ENCODE measurements around the gene CNTN5. TPM values are rescaled to one million over a fixed set of nuclear protein-coding genes. Genes with fewer than 3 reads are reported as not detected.

The CNTN5 gene
- total and polyA plus RNA-seq, 10 of the 15 experiments (the other 5 are each of a cell fraction or from before 2014, with no cell fraction given), result 0.01 TPM; not detected in 9

DNA sequence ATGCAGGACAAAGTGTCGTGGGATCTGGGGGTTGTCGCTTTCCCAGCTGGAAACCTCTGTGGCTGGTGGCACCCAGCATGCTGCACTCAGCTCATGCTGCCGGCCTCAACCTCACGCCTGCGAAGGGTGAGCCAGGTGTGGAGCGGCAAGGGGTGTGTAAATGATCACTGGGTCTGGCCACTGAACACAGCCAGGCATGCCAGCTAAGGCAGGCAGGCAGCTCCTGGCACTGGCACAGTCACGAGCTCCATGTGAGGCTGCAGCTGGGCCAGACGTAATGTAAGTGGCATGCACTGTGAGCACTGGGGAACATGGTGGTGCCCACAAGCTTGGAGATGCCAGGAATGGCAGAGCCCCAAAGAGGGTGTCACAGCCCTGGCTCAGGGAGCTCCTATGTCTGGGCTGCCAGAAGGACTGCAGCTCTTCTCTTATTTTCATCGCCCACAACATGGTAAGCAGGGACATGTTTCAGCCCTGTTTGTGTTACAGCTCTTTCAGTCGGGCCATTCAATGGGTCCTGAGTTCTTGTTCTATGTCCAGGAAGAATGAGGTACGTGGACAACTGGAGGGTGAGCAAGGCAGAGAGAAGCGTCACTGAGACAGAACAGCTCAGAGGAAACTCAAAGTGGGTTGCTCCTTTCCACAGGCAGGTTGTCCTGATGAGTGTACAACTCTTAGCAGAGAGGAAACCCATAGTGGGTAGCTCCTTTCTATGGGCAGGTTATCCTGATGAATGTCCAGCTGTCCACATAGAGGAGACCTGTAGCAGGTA lies 403.8 kb downstream of the CNTN5 start (continued):
- TF ChIP-seq, protein P1, sequence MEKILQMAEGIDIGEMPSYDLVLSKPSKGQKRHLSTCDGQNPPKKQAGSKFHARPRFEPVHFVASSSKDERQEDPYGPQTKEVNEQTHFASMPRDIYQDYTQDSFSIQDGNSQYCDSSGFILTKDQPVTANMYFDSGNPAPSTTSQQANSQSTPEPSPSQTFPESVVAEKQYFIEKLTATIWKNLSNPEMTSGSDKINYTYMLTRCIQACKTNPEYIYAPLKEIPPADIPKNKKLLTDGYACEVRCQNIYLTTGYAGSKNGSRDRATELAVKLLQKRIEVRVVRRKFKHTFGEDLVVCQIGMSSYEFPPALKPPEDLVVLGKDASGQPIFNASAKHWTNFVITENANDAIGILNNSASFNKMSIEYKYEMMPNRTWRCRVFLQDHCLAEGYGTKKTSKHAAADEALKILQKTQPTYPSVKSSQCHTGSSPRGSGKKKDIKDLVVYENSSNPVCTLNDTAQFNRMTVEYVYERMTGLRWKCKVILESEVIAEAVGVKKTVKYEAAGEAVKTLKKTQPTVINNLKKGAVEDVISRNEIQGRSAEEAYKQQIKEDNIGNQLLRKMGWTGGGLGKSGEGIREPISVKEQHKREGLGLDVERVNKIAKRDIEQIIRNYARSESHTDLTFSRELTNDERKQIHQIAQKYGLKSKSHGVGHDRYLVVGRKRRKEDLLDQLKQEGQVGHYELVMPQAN (conservative IDR thresholded peaks at IDR 0.05), result no peak
- TF ChIP-seq IKZF2 (IDR thresholded peaks at IDR 0.05), result no peak
- no peak for TF ChIP-seq HDGF (IDR thresholded peaks at IDR 0.05)
- TF ChIP-seq, protein P2, sequence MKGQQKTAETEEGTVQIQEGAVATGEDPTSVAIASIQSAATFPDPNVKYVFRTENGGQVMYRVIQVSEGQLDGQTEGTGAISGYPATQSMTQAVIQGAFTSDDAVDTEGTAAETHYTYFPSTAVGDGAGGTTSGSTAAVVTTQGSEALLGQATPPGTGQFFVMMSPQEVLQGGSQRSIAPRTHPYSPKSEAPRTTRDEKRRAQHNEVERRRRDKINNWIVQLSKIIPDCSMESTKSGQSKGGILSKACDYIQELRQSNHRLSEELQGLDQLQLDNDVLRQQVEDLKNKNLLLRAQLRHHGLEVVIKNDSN (IDR thresholded peaks at IDR 0.05; ENCODE audit: borderline replicate concordance, extremely low read length, insufficient read depth, low read depth, low read length), result no peak
- no peak for TF ChIP-seq RAD21 (IDR thresholded peaks at IDR 0.05; ENCODE audit: insufficient read depth, low read depth, low read length)
- TF ChIP-seq ZSCAN29 (IDR thresholded peaks at IDR 0.05), result no peak
- TF ChIP-seq EGR1 (IDR thresholded peaks at IDR 0.05; ENCODE audit: borderline replicate concordance in 1 of 2, low read depth in 2 of 2, low read length in 2 of 2), result no peak
- no peak for TF ChIP-seq PAX8 (IDR thresholded peaks at IDR 0.05)

DNA sequence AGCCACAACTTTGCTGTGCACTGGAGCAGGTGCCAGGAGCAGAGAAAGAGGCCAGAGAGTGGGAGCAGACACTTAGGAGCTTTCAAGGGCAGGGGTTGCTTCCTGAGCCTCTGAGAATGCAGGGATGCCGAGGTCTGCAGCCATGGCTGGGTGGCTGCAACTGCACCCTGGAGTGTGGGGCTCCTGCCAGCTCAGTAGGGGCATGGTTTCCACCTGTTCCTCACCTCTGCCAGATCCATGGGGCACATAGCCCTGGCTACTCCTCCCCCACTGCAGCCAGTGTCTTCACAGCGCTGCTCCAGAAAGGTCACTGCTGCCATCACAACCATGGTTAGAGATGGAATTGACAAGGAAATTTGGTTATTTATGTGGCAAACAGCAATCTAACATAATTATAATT lies 404.8 kb downstream of the CNTN5 start:
- Histone ChIP-seq H2AFZ (ENCODE audit: control insufficient read depth, low read depth, low read length) (no peak overlapping the region), H3K9ac (ENCODE audit: control insufficient read depth, insufficient read depth, low read length) (no peak overlapping the region), H3K4me1 (ENCODE audit: control insufficient read depth, insufficient read depth, low read length) (no peaks in the 10 kb centered on the region), H3K4me3 (no peak overlapping the region), H3K79me2 (ENCODE audit: control insufficient read depth, insufficient read depth, low read length) (no peaks in the 10 kb centered on the region), H3K9me3 (replicated peaks; ENCODE audit: control insufficient read depth, insufficient read depth, low read length) (no peaks in the 10 kb centered on the region), H3K4me2 (ENCODE audit: control insufficient read depth, insufficient read depth) (no peak overlapping the region), H3K27ac (ENCODE audit: control insufficient read depth, insufficient read depth) (no peak overlapping the region), H3K36me3 (ENCODE audit: control insufficient read depth in 2 of 2, insufficient read depth in 2 of 2, low read length in 1 of 2) (no peaks in the 10 kb centered on the region), H4K20me1 (ENCODE audit: control insufficient read depth, insufficient read depth) (no peaks in the 10 kb centered on the region), H3K27me3 (replicated peaks in 1 of 2; ENCODE audit: control insufficient read depth in 2 of 2, insufficient read depth in 2 of 2, low read length in 1 of 2) (no peaks in the 10 kb centered on the region)
- BruUV-seq (replicated peaks), result no TSS peak
- ATAC-seq (no peak), FAIRE-seq (no peak), DNase-seq (ENCODE audit: low read depth, low spot score) (no peak)
- ChIA-PET POLR2A (no interaction called here), SMC1A (ENCODE audit: uncharacterized antibody, unreplicated experiment) (no interaction called here), RAD21 (ENCODE audit: unreplicated experiment) (no interaction called here), CTCF (no interaction called here)
- intact Hi-C loops (cut with micrococcal nuclease; ENCODE audit: unreplicated experiment) (no loop called here), in situ Hi-C loops (cut with MboI) (no loop called here)
- 44% methylated on average over 2 of the region's 2 CpGs for WGBS (ENCODE audit: insufficient coverage, insufficient replicate concordance, low lambda C conversion rate, missing lambda C conversion rate)
- TF ChIP-seq SREBF2 (IDR thresholded peaks at IDR 0.05; ENCODE audit: low read length), result no peak
- TF ChIP-seq, protein P3, sequence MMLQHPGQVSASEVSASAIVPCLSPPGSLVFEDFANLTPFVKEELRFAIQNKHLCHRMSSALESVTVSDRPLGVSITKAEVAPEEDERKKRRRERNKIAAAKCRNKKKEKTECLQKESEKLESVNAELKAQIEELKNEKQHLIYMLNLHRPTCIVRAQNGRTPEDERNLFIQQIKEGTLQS (IDR thresholded peaks at IDR 0.05; ENCODE audit: borderline replicate concordance, extremely low read depth, low read depth, low read length), result no peak
- TF ChIP-seq CBX3 (IDR thresholded peaks at IDR 0.05; ENCODE audit: borderline replicate concordance, low read depth), result no peak
- TF ChIP-seq GABPA (IDR thresholded peaks at IDR 0.05; ENCODE audit: low read depth), result no peak
- TF ChIP-seq STAT1 (conservative IDR thresholded peaks at IDR 0.05), result no peak
- no peak for TF ChIP-seq DPF2 (IDR thresholded peaks at IDR 0.05)
- TF ChIP-seq, protein P4, sequence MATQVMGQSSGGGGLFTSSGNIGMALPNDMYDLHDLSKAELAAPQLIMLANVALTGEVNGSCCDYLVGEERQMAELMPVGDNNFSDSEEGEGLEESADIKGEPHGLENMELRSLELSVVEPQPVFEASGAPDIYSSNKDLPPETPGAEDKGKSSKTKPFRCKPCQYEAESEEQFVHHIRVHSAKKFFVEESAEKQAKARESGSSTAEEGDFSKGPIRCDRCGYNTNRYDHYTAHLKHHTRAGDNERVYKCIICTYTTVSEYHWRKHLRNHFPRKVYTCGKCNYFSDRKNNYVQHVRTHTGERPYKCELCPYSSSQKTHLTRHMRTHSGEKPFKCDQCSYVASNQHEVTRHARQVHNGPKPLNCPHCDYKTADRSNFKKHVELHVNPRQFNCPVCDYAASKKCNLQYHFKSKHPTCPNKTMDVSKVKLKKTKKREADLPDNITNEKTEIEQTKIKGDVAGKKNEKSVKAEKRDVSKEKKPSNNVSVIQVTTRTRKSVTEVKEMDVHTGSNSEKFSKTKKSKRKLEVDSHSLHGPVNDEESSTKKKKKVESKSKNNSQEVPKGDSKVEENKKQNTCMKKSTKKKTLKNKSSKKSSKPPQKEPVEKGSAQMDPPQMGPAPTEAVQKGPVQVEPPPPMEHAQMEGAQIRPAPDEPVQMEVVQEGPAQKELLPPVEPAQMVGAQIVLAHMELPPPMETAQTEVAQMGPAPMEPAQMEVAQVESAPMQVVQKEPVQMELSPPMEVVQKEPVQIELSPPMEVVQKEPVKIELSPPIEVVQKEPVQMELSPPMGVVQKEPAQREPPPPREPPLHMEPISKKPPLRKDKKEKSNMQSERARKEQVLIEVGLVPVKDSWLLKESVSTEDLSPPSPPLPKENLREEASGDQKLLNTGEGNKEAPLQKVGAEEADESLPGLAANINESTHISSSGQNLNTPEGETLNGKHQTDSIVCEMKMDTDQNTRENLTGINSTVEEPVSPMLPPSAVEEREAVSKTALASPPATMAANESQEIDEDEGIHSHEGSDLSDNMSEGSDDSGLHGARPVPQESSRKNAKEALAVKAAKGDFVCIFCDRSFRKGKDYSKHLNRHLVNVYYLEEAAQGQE (IDR thresholded peaks at IDR 0.05; ENCODE audit: low read depth, low read length), result no peak
- TF ChIP-seq TARDBP (IDR thresholded peaks at IDR 0.05; ENCODE audit: borderline replicate concordance), result no peak
- TF ChIP-seq CBX5 (IDR thresholded peaks at IDR 0.05; ENCODE audit: low read depth), result no peak
